Activated CD8-positive, alpha-beta memory T cell treated with anti-CD3 and anti-CD28 coated beads for 4 hours (primary cell): Measurements from ENCODE around the gene NKAIN2.
"Not testable (repeated sequence)": the region's sequence is repeated elsewhere in the genome, so short reads cannot be mapped to it uniquely, and the experiment has no call there.

ENCODE experiments used
- DNase-seq, 2 donors: peaks; one replicate each; pipeline ENCODE4 v3.0.0-alpha.2; 2020; ENCODE audit warnings: low read depth in 2 of 2

Gene NKAIN2

GRCh38 chr6:123965894-123966293 is 162.2 kb downstream of the NKAIN2 start:
- no peak for DNase-seq

GRCh38 chr6:123966618-123967017 is 163.0 kb downstream of the NKAIN2 start:
- no peak for DNase-seq

- DNase-seq, result no peak
Measured at GRCh38 chr6:123967905-123968304, 164.2 kb downstream of the NKAIN2 start.

- DNase-seq, result no peak
Measured at GRCh38 chr6:123972600-123973294, 169.1 kb downstream of the NKAIN2 start.

GRCh38 chr6:123980311-123980710 is 176.6 kb downstream of the NKAIN2 start:
- DNase-seq, result no peak

- no peak for DNase-seq
Measured at GRCh38 chr6:123986938-123987337, 183.3 kb downstream of the NKAIN2 start.

- DNase-seq, result not testable (repeated sequence)
Measured at GRCh38 chr6:123989918-123990317, 186.3 kb downstream of the NKAIN2 start.

- DNase-seq, result no peak
Measured at GRCh38 chr6:123990376-123990775, 186.7 kb downstream of the NKAIN2 start.

GRCh38 chr6:123994168-123994567 is 190.5 kb downstream of the NKAIN2 start:
- DNase-seq, result no peak

GRCh38 chr6:123994891-123995635 is 191.4 kb downstream of the NKAIN2 start:
- DNase-seq, result no peak

- no peak for DNase-seq
Measured at GRCh38 chr6:123997223-123997622, 193.6 kb downstream of the NKAIN2 start.

GRCh38 chr6:124002377-124003081 is 198.9 kb downstream of the NKAIN2 start:
- no peak for DNase-seq

- DNase-seq, result no peak
Measured at GRCh38 chr6:124007266-124007665, 203.6 kb downstream of the NKAIN2 start.

GRCh38 chr6:124008000-124008987 is 204.6 kb downstream of the NKAIN2 start:
- DNase-seq, result no peak

GRCh38 chr6:124008988-124009765 is 205.5 kb downstream of the NKAIN2 start:
- DNase-seq, result no peak

- no peak for DNase-seq
Measured at GRCh38 chr6:124010574-124010973, 206.9 kb downstream of the NKAIN2 start.

GRCh38 chr6:124011180-124011579 is 207.5 kb downstream of the NKAIN2 start:
- DNase-seq, result no peak

GRCh38 chr6:124022051-124022450 is 218.4 kb downstream of the NKAIN2 start:
- DNase-seq, result not testable (repeated sequence)

GRCh38 chr6:124022641-124023040 is 219.0 kb downstream of the NKAIN2 start:
- no peak for DNase-seq

GRCh38 chr6:124026694-124027093 is 223.0 kb downstream of the NKAIN2 start:
- no peak for DNase-seq

- no peak for DNase-seq
Measured at GRCh38 chr6:124027392-124027791, 223.7 kb downstream of the NKAIN2 start.
